HL-60/S4 (cell line): ENCODE measurements around the gene P2RX6.
"Not testable (repeated sequence)": the region's sequence is repeated elsewhere in the genome, so short reads cannot be mapped to it uniquely, and the experiment has no call there.

Experiments used
- in situ Hi-C: fragments of 300-500 bp; cut with MboI; formaldehyde crosslinking; loops from 2 replicates; pipeline ENCODE4 v1.14.3; 2022; ENCODE audit warnings: low sequenced_read_pairs

P2RX6 gene

DNA sequence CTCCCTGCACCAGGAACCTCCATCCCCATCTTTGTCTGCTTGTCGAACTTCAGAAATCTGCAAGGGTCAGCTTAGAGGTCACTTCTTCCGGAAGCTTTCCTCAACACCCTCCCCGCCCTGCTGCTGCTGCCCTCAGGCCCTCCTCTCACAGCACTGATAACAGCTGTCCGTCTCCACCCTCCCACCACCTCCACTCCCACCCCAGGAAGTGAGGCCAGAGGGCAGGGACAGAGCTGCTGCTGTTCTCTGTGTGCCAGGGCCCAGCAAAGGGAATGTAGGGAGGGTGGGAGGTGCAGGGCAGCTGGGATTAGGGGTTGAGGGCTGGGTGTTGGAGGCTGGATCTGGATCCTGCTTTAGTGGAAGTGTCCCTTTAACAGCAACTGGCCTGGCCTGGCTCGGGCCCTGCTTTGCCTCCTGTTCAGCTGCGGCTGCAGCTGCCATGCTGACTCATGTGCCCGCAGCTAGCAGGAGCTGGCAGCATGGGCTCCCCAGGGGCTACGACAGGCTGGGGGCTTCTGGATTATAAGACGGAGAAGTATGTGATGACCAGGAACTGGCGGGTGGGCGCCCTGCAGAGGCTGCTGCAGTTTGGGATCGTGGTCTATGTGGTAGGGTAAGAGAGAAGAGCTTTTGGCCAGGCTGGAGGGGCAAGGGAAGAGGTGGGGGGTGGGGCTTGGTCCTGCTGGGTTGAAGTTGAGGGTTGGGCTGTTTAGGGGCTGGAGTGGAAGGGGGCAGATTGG, at the start of gene P2RX6:
Gene P2RX6 (plus strand): TSS at position 440 of the 740 bp plus-strand sequence. CDS start 10 bp downstream, at position 450.
- in situ Hi-C loops = no loop called here

DNA sequence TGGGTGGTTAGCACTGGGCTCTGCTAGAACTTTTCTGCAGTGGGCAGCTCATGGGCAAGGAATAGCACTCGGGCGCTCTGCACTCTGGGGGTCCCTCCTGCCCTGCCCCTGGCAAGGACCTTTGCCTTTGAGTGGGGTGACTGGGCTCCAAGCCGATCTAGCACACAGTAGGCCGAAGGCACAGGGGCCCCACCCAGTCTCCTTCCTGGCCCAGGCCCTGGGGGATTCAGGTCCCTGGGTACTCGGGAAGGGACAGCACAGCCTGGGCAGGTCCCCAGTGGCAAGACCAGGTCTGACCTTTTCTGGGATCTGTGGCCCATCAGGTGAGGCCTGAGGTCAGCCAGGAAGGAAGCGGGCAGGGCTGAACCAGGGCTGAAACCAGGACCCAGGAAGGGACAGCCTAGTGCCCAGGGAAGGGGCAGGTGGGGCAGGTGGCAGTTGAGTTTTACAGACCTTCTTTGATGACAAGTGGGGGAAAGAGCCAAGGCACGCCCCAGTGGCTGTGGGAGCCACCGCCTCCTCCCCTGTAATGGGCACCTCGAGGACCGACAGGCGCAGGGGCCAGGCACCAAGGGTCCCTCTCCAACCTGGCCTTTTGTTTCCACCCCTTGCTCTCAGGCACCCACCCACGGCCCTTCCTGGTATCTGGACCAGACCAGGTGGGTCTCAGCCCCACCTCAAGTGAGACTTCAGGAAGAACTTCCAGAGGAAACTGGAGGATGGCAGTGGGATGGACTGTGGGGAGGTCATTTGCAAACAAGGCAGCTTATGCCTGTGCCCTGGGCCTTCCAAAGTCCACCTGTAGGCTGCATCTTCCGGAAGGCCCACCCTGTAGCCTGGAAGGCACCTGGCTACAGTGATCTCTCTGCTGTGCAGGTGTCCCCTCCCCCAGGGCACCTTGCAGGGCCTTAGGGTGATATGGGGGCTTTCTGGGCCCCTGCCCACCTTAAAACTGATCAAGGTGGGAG, 48.8 kb upstream of the P2RX6 start:
- in situ Hi-C loops = no loop called here

DNA sequence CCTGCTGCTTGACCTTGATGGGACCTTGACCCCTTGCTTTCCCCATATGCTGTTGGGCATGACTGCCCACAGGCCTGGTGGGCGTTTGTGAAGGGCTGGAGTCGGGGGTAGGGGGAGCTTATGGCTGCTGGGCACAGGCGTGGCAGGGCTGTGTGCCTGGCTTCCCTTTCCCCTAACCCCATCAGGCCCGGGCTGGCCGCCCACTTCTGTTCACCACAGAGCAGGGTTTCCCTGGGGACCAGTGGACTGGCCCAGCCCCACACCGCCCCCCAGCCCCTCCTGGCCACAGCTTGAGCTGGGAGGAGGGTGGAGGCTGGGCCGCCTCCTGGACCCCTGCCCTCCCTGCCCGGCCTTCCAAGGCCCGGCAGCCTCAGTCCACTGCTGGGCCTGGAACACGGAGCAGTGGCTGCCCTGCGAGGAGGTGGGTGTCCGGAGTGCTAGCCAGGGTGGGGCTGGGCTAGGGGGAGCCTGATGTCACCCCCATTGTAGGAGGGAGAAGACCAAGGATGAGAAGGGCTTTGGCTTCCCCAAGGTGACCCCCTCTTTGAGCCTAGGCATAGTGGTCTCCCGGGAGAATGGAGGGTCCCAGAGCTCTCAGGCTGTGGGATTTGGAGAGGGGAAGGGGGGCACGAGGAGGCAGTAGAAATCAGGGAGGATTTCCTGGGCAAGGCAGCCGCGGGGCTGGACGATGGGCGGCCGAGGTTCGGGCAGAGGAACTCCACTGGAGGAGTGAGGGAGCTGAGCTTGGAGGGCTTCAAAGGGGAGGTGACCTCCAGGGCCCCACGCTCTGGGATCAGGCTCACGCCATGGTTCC, 47.9 kb upstream of the P2RX6 start, which contains the start of gene AIFM3:
Gene AIFM3 (plus strand): TSS at position 373 of the 814 bp plus-strand sequence. CDS start 690 bp downstream, outside the sequence.
- in situ Hi-C loops = no loop called here

DNA sequence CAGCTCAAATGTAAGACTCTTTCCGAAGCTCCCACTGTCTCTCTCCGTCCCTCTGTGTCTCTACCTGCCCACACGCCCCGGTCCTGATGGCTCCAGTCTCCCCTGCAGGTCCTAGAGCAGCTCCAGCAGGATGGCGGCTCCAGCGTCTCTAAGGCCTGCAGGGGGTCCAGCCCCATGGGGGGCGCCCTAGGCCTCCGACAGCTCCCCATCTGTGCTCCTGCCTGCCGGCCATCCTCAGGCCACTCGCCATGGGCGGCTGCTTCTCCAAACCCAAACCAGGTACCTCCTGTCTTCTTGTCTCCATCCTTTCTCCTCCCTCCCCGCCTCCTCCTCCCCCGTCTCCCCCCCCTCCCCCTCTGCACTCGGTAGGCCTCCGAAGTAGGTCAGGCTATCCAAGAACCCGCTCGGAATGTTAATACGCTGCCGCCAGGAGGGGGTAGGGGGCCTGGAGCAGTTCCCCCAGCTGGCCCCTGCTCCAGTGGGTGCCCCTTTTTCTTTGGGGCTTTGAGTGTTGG, 47.2 kb upstream of the P2RX6 start:
- in situ Hi-C loops = no loop called here

DNA sequence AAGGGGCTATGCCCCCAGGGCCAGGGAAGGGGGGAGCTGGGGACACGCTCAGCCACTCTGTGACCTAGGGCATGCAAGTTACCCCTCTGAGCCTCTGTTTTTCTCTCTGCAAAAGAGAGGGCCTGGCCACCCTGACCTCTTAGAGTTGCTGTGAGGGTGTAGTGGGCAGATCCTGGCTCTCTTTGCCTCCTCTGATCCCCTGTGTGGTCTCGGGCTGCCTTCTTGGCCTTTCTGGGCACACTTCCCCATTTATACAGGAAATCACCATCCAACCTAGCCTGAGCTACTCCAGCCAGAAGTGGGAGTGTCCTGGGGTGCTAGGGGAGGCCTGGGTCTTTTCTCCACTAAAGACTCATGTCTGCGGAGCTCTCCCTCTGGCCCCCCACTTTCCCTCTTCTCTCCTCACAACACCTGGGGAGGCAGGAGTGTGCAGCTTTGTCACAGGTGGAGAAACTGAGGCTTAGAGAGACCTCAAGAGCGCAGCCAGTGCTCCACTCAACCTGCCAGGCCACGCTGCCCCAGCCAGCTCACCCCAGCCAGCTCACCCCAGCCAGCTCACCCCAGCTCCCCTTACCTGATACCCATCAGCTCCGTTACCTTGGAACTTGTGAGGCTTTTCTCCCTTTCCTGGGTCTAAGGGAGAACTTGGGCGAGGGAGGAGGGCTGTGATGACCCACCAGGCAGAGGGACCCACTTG, 46.5 kb upstream of the P2RX6 start:
- in situ Hi-C loops = no loop called here

DNA sequence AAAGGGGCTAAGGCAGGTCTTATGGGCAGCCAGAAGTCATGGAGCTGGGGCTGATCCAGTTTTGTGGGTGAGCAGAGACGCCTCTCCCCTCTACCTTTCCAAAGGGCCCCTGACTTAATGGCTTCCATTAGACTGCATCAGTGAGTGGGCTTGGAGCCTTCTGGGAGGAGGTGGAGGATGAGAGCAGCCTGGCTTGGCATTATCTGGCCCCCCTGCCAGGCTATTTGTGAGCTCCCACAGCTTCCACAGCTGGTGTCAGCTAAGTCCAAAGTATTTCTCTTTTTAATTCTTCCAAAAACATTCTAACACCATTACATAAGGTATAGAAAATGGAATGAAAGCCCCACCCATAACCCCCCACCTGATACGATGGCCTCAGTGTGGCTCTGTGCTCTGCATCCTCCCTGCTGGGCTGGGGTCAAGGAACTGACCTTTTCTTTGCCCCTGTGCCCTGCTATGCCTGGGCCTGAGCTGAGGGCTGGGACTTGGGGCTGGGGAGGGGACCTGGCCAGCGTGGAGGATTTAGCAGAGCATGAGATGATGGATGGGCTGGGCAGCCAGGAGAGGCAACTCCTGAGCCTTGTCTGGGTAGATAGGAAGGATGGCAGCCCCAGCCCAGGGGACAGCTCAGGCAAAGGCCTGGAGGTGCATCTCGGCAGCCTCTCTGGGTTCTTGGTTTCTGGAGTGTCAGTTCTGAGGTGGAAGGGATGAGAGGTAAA, 43.9 kb upstream of the P2RX6 start:
- in situ Hi-C loops = no loop called here

DNA sequence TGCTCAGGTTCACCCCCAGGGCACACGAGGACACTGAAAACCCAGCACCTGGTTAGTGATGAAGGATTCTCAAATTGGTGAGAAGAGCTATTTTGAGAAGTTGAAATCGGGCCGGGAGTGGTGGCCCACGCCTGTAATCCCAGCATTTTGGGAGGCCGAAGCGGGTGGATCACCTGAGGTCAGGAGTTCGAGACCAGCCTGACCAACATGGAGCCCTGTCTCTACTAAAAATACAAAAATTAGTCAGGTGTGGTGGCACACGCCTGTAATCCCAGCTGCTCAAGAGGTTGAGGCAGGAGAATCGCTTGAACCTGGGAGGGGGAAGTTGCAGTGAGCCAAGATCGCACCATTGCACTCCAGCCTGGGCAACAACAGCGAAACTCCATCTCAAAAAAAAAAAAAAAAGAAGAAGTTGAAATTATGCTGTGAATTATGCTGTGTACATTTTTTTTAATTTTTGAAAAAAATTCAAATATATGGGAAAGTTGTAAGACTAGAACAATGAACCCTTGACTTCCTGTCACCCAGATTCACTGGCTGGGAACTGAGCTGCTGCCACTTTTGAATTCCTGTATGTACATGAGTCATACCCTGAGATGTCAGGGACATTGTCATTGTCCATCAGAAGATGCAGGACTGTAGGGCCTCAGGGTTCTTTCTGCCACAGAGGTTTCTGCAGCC, 42.8 kb upstream of the P2RX6 start:
- in situ Hi-C loops = not testable (repeated sequence)

DNA sequence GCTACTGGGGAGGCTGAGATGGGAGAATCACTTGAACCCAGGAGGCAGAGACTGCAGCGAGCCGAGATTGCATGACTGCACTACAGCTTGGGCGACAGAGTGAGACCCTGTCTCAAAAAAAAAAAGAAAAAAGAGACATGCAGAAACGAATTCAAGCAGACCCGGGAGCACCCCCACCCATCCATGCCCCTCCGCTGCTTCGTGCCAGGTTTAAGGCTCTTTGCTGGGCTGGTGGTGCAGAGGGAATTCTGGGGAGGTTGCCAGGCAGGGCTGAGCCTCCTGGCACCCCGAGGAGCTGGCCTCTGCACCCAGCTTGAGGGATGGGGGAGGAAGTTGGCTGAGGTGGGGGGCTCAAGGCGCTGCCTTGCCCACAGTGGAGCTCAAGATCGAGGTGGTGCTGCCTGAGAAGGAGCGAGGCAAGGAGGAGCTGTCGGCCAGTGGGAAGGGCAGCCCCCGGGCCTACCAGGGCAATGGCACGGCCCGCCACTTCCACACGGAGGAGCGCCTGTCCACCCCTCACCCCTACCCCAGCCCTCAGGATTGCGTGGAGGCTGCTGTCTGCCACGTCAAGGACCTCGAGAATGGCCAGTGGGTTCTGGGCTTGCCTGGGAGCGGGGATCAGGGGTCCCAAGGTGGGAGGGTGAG, 41.9 kb upstream of the P2RX6 start:
- in situ Hi-C loops = no loop called here

DNA sequence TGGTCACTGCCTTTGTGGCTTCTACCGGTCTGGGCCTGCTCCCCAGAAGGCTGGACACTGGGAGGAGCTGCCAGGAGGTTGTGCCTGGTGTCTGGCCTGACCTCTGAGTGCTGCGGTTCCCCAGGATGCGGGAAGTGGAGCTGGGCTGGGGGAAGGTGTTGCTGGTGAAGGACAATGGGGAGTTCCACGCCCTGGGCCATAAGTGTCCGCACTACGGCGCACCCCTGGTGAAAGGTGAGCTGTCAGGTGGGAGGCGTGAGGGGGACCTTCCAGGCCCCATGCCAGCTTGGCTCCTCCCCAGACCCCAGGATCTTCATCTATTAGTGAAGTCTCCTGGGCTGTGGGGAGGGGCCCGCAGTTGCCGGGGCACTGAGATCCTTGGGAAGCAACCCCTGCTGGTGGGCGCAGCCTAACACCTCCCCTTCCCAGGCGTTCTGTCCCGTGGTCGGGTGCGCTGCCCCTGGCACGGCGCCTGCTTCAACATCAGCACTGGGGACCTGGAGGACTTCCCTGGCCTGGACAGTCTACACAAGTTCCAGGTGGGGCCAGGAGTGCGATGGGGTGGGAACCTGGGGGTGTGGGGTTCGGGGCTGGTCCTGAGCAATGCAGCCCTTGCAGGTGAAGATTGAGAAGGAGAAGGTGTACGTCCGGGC, 41.2 kb upstream of the P2RX6 start:
- in situ Hi-C loops = no loop called here

DNA sequence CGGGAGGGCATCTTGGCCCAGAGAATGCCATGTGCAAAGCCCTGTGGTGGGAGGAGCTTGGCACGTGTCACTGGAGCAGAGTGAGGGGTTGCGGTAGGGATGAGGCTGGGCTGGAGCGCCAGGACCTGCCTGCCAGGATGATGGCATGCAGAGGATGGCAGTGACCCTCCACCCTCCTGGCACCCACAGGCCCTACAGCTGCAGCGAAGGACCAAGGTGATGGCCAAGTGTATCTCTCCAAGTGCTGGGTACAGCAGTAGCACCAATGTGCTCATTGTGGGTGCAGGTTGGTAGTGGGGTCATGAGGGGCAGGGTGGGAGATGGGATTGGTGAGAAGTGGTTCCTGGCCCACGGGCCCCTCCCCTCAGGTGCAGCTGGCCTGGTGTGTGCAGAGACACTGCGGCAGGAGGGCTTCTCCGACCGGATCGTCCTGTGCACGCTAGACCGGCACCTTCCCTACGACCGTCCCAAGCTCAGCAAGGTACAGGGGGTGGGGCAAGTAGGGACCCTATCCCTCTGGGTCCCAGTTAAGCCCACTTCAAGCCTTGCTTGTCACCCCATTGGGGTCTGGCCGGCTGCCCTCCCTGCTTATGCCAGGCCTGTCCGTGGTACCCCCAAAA, 40.5 kb upstream of the P2RX6 start:
- in situ Hi-C loops = no loop called here

DNA sequence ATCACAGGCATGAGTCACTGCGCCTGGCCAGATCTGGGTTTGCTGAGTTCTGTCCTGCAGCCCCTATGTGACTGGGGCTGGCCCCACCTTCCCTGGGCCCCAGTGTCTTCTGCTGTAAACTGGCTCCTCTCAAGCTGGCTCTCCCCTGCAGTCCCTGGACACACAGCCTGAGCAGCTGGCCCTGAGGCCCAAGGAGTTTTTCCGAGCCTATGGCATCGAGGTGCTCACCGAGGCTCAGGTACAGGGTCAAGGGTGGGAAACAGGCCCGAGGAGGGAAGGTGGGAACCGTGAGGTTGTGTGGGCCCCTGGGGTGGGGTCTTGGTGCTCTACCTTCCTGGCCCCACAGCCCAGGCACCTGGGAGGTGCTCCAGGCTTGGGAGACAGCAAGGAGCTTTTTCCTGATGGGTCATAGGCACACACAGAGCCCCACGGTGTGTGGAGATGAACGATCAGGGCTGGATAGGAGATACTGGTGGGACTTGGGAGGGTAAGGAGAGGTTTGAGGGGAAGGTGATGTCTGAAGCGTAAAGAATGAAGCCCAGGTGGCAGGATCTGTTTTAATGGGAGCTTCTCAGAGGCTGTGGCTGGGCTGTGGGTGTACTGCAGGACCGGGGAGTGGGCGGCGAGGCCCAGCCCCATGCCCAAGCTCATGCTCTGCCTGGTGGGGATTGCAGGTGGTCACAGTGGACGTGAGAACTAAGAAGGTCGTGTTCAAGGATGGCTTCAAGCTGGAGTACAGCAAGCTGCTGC, 39.2 kb upstream of the P2RX6 start:
- in situ Hi-C loops = no loop called here

DNA sequence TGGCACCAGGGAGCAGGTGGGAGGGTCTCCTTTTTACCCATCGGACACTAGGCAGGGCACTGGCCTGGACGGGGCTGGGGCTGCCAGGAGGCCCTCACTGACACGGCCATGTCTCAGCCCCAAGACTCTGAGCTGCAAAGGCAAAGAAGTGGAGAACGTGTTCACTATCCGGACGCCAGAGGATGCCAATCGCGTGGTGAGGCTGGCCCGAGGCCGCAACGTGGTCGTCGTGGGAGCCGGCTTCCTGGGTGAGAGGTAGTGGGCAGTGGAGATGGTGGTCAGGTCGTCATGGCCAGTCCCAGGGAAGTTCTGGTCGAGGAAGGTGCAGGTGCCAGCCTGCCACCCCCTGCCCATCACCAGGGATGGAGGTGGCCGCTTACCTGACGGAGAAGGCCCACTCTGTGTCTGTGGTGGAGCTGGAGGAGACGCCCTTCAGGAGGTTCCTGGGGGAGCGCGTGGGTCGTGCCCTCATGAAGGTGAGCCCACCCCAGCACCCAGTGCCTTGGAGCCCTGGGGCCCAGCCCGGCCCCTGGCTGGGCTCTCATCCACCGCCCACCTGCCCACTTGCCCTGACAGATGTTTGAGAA, 38.6 kb upstream of the P2RX6 start:
- in situ Hi-C loops = no loop called here

DNA sequence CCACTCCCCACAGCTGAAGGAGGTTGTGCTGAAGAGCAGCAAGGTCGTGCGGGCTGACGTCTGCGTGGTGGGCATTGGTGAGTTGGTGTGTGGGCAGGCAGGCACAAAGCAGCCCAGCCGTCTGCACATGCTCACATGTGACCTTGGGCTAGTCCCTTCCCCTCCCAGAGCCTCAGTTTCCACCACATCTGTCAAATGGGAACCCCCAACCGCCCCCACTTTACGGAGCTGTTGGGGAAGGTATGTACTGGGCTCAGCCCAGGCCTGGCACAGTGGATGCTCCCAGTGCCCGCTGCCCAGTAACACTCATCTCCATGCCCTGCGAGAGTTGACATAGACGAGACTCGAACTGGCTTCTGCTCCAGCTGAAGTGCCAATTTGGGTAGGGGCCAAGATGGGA, 37.9 kb upstream of the P2RX6 start:
- in situ Hi-C loops = no loop called here

DNA sequence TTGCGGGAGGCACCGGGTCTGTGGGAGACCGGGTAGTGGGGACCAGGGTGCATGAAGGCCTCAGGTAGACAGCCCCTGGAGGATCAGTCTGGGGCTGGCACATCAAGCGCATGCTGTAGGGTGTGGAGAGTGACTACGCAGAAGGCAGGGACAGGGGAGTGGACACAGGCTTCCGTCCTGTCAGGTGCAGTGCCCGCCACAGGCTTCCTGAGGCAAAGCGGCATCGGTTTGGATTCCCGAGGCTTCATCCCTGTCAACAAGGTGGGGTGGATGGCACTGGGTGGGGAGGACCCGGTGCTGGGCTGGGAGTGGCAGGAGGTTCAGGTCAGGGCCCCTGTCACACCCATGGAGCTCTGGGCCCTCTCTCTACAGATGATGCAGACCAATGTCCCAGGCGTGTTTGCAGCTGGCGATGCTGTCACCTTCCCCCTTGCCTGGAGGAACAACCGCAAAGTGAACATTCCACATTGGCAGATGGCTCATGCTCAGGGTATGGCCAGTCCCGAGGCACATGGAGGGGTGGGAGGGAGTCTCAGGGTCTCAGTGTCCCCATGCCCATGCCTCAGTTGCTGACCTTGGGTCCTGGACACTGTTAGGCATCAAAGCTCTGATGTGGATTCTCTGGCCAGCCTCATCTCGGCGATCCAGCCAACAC, 37.3 kb upstream of the P2RX6 start:
- in situ Hi-C loops = no loop called here

DNA sequence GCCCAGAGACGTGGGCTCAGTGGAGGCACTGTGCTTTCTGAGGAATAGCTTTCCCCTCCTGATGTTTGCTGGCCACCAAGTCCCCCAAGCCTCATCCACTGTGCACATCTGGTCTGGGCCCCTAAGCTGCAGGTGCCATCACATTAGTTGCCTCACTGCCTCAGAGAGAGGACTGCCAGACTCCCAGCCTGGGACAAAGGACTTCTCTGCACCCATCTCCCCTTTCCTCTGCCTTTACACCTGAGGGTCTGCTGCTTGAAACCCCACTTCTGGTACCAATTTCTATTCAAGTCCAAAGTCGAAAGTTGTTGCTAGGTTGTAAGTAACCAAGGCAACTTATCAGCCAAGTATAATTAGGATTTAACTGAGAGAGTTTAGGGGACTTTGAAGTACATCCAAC, 36.5 kb upstream of the P2RX6 start:
- in situ Hi-C loops = no loop called here

DNA sequence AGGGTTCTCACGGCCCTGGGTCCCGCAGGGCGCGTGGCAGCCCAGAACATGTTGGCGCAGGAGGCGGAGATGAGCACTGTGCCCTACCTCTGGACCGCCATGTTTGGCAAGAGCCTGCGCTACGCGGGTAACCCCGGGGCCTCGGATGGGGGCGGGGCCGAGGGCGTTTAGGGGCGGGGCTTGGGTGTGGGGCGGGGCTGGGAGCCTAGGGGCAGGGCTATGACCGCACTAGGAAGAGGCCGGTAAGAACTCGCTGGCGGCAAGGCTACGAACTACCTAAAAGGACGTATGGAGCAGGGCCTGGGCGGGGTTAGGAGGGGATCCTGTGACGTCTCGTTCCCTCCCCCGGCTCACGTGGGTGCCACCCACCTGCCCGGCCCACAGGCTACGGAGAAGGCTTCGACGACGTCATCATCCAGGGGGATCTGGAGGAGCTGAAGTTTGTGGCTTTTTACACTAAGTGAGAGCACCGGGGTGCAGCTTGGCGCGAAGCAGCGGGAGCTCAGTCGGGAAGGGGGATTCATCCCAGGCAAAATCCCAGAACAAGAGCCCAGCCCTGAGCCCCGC, 35.6 kb upstream of the P2RX6 start:
- in situ Hi-C loops = no loop called here
